Endothelial cell of umbilical vein (primary cell): ENCODE data around the gene ANKS6. TPM values are rescaled to one million over a fixed set of nuclear protein-coding genes. Genes with fewer than 3 reads are reported as not detected.

Source experiments
- BruUV-seq: library from RNA; stranded (reverse); fragments of 400-500 nt; replicated peaks from 2 replicates; lab custom pipeline; 2021; lab: Mats Ljungman, UMichigan
- CTCF ChIA-PET: fragments of 300-600, 350-600 bp; sonication (Branson Sonifier 250); formaldehyde crosslinking; loops from one replicate; lab custom pipeline; 2021; ENCODE audit warnings: antibody characterized with exemption, inconsistent platforms; lab: Charles Lee
- POLR2A ChIA-PET: fragments of 300-600, 350-600 bp; sonication (Branson Sonifier 250); formaldehyde crosslinking; loops from one replicate; lab custom pipeline; 2021; ENCODE audit warnings: antibody characterized with exemption, inconsistent platforms; lab: Charles Lee
- DNase-seq: peaks from one replicate; pipeline ENCODE4 v3.0.0-alpha.2; 2011; ENCODE audit warnings: low read depth, low spot score
- FAIRE-seq: peaks from 2 replicates; lab custom pipeline; 2011; peaks lifted over from hg19 to GRCh38; lab: Jason Lieb, UNC
- H2AFZ ChIP-seq: 2 replicates; pipeline ENCODE4 v1.6.0; 2012; ENCODE audit warnings: low read depth, low read length, control low read depth, inconsistent platforms
- H3K27ac ChIP-seq: 2 replicates; pipeline ENCODE4 v1.5.1; 2011; ENCODE audit warnings: low read depth, mild to moderate bottlenecking, control low read depth, low read length, moderate library complexity; ENCODE audit not compliant: insufficient read depth
- H3K27me3 ChIP-seq, 2 experiments: 2 replicates each; pipeline versions ENCODE4 v1.6.0 to v1.6.1; 2011; ENCODE audit warnings: low read length in 2 of 2, mixed read lengths in 1 of 2; ENCODE audit not compliant: control insufficient read depth in 2 of 2, insufficient read depth in 2 of 2
- H3K36me3 ChIP-seq, 2 experiments: 2 replicates in 1 of 2; 3 replicates in 1 of 2; pipeline ENCODE4 v1.5.1; 2011; ENCODE audit warnings: low read length in 2 of 2, mild to moderate bottlenecking in 1 of 2, moderate library complexity in 1 of 2; ENCODE audit not compliant: control insufficient read depth in 2 of 2, insufficient read depth in 2 of 2; ENCODE audit errors: extremely low read depth in 1 of 2
- H3K4me1 ChIP-seq: 3 replicates; pipeline ENCODE4 v1.5.1; 2011; ENCODE audit warnings: mild to moderate bottlenecking, low read length; ENCODE audit not compliant: control insufficient read depth, insufficient read depth; ENCODE audit errors: extremely low read depth
- H3K4me2 ChIP-seq: 2 replicates; pipeline ENCODE4 v1.6.1; 2011; ENCODE audit warnings: low read length, control low read depth, mixed read lengths; ENCODE audit not compliant: insufficient read depth
- H3K4me3 ChIP-seq, 3 experiments: fragments of 200-600 bp in 1 of 3; sonication (generic), shearing (Covaris generic) in 1 of 3; replicated peaks in 1 of 3; 2 replicates each; pipeline ENCODE4 v1.5.1; 2011 to 2016; ENCODE audit warnings: control low read depth in 3 of 3, low read length in 3 of 3, mild to moderate bottlenecking in 2 of 3, inconsistent platforms in 1 of 3, low read depth in 1 of 3, moderate library complexity in 1 of 3; ENCODE audit not compliant: insufficient read depth in 1 of 3
- H3K79me2 ChIP-seq: 2 replicates; pipeline ENCODE4 v1.6.0; 2012; ENCODE audit warnings: low read length, inconsistent platforms; ENCODE audit not compliant: control insufficient read depth, insufficient read depth
- H3K9ac ChIP-seq: replicated peaks from 2 replicates; pipeline ENCODE3; 2011; ENCODE audit warnings: low read length, control low read depth; ENCODE audit not compliant: insufficient read depth; ENCODE audit errors: extremely low read depth
- H3K9me1 ChIP-seq: replicated peaks from 3 replicates; pipeline ENCODE4 v1.6.0; 2011; ENCODE audit warnings: mild to moderate bottlenecking, low read length; ENCODE audit not compliant: control insufficient read depth, insufficient read depth; ENCODE audit errors: extremely low read depth
- H3K9me3 ChIP-seq: replicated peaks from 2 replicates; pipeline ENCODE4 v1.5.1; 2012; ENCODE audit warnings: low read length, inconsistent platforms; ENCODE audit not compliant: control insufficient read depth, insufficient read depth
- H4K20me1 ChIP-seq: replicated peaks from 2 replicates; pipeline ENCODE3; 2011; ENCODE audit warnings: mild to moderate bottlenecking, low read length; ENCODE audit not compliant: control insufficient read depth, insufficient read depth; ENCODE audit errors: extremely low read depth
- EZH2 ChIP-seq: IDR thresholded peaks from 2 replicates; pipeline ENCODE4 v1.6.1; 2012; ENCODE audit warnings: borderline replicate concordance, low read depth, mild to moderate bottlenecking, moderate library complexity, low read length, inconsistent platforms; ENCODE audit not compliant: severe bottlenecking
- FOS ChIP-seq: IDR thresholded peaks from 2 replicates; pipeline ENCODE4 v1.6.1; 2011; ENCODE audit warnings: mild to moderate bottlenecking, low read length, moderate library complexity, borderline replicate concordance; ENCODE audit not compliant: insufficient read depth
- GATA2 ChIP-seq: IDR thresholded peaks from 2 replicates; pipeline ENCODE4 v1.7.0; 2011; ENCODE audit warnings: low read depth, mild to moderate bottlenecking, moderate library complexity, mixed read lengths, low read length; ENCODE audit not compliant: insufficient read length, insufficient read depth
- JUN ChIP-seq: IDR thresholded peaks from 2 replicates; pipeline ENCODE4 v1.6.1; 2011; ENCODE audit warnings: borderline replicate concordance, low read depth; ENCODE audit not compliant: insufficient read length, insufficient read depth
- MYC ChIP-seq: IDR thresholded peaks from one replicate; pipeline ENCODE4 v1.6.1; 2011; ENCODE audit warnings: mild to moderate bottlenecking, low read depth, low read length
- dilution Hi-C: fragments of 300-500 bp; cut with MboI; formaldehyde crosslinking; loops from one replicate; pipeline ENCODE4 v1.15.0; 2019; ENCODE audit warnings: low sequenced_read_pairs; ENCODE audit not compliant: extremely low pct_ligation_motif_present
- intact Hi-C: fragments of 100-400 bp; cut with micrococcal nuclease; formaldehyde crosslinking; loops from one replicate; pipeline ENCODE4 v1.10.0; 2022
- polyA plus RNA-seq, 4 experiments: library from polyadenylated mRNA; depleted of rRNA in 3 of 4; stranded (reverse) in 3 of 4; unstranded in 1 of 4; fragments of >200 nt; gene quantifications; 2 replicates each; pipeline versions ENCODE4 v1.2.1 to v1.2.3, GENCODE V29; 2011 to 2012; ENCODE audit warnings: missing spikeins in 1 of 4
- total RNA-seq: library from RNA; stranded (reverse); gene quantifications from 2 replicates; pipeline ENCODE4 v1.2.3, GENCODE V29; 2021
- TF ChIP-seq, protein P1 (sequence below): IDR thresholded peaks from 2 replicates; pipeline ENCODE4 v1.6.1; 2011; ENCODE audit not compliant: insufficient read depth, insufficient read length

The ANKS6 gene
- total and polyA plus RNA-seq, 2 donors (not counting 3 experiments of a cell fraction or from before 2014, with no cell fraction given) = 15.5 to 18.6 TPM

DNA sequence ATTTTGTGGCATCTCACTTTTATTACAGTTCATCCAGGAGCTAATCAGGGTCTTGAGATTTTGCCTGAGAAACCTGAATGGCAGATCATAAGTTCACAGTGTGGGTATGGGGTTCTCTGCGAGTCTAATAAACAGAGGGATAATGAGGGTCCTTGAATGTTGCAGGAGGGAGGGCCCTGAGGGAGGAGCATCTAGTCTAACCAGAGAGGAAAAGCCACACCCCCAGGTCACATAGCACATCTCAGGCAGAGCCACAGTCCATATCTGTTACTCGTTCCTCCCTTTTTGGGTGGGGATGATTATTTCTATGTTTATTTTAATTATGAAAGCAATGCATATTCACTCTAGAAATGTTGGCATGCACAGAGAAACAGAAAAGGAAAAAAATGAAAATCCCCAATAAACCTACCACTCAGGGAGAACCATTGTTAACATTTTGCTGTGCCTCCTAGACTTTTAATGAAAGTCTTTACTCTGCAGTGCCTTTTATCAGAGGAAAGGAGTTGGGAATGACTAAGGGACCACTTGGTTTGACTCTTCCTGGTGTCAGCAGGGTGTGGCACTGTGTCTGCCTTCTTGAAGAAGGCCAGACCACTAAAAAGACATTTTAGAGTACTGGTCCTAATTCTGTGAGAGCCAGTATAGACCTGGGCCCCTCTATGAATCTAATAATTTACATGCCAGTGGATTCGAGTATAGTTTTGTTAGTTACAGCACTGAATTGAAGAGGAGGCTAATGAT is 13.9 kb upstream of the ANKS6 start:
- no peak overlapping the region for H3K9ac ChIP-seq
- no peaks in the 10 kb centered on the region for H3K36me3 ChIP-seq
- no TSS peak for BruUV-seq
- H4K20me1 ChIP-seq = no peaks in the 10 kb centered on the region
- peaks cover 6% of the 10 kb centered on the region for H3K4me1 ChIP-seq
- no peaks in the 10 kb centered on the region for H3K79me2 ChIP-seq
- H3K27me3 ChIP-seq = peaks cover 8 to 13% of the 10 kb centered on the region in 2 experiments
- intact Hi-C loops = no loop called here
- no peak overlapping the region for H3K27ac ChIP-seq
- no peak overlapping the region for H3K4me2 ChIP-seq
- TF ChIP-seq FOS (no peak), EZH2 (no peak), JUN (no peak), GATA2 (no peak), MYC (no peak)
- TF ChIP-seq, protein P1, sequence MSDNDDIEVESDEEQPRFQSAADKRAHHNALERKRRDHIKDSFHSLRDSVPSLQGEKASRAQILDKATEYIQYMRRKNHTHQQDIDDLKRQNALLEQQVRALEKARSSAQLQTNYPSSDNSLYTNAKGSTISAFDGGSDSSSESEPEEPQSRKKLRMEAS = no peak
- CTCF ChIA-PET = no interaction called here
- no peak overlapping the region for H3K4me3 ChIP-seq
- no peaks in the 10 kb centered on the region for H3K9me3 ChIP-seq
- POLR2A ChIA-PET = no interaction called here
- no peaks in the 10 kb centered on the region for H3K9me1 ChIP-seq
- dilution Hi-C loops = no loop called here
- FAIRE-seq = no peak
- no peak overlapping the region for H2AFZ ChIP-seq
- DNase-seq = no peak
